Measurements from ENCODE around the gene RNASET2.
"Not testable (repeated sequence)": the region's sequence is repeated elsewhere in the genome, so short reads cannot be mapped to it uniquely, and the experiment has no call there.

Gene RNASET2

GRCh38 chr6:166900130-166900708 is 56.1 kb downstream of the RNASET2 start:
- no peak for DNase-seq

GRCh38 chr6:166898910-166899309 is 57.4 kb downstream of the RNASET2 start:
- DNase-seq = no peak

DNA sequence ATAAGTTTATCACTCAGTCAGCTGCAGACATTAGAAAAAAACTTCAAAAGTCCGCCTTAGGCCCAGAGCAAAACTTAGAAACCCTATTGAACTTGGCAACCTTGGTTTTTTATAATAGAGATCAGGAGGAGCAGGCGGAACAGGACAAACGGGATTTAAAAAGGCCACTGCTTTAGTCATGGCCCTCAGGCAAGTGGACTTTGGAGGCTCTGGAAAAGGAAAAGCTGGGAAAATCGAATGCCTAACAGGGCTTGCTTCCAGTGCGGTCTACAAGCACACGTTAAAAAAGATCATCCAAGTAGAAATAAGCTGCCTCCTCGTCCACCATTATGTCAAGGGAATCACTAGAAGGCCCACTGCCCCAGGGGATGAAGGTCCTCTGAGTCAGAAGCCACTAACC is 61.7 kb downstream of the RNASET2 start:
- not testable (repeated sequence) for DNase-seq

- not testable (repeated sequence) for DNase-seq
These were observed 63.9 kb downstream of the RNASET2 start for GRCh38 chr6:166892472-166892871.

DNA sequence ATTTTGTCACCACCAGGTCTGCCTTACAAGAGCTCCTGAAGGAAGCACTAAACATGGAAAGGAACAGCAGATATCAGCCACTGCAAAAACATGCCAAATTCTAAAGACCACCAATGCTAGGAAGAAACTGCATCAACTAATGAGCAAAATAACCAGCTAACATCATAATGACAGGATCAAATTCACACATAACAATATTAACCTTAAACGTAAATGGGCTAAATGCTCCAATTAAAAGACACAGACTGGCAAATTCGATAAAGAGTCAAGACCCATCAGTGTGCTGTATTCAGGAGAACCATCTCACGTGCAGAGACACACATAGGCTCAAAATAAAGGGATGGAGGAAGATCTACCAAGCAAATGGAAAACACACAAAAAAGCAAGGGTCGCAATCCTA is 69.6 kb downstream of the RNASET2 start:
- not testable (repeated sequence) for DNase-seq

DNA sequence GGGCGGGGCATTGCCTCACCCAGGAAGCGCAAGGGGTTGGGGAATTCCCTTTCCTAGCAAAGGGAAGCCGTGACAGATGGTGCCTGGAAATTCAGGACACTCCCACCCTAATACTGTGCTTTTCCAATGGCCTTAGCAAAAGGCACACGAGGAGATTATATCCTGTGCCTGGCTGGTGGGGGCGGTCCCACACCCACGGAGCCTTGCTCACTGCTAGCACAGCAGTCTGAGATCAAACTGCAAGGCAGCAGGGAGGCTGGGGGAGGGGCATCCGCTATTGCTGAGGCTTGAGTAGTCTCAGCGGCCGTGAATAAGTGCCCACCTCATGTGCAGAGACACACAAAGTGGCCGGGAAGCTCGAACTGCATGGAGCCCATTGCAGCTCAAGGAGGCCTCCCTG is 71.4 kb downstream of the RNASET2 start:
- not testable (repeated sequence) for DNase-seq

DNA sequence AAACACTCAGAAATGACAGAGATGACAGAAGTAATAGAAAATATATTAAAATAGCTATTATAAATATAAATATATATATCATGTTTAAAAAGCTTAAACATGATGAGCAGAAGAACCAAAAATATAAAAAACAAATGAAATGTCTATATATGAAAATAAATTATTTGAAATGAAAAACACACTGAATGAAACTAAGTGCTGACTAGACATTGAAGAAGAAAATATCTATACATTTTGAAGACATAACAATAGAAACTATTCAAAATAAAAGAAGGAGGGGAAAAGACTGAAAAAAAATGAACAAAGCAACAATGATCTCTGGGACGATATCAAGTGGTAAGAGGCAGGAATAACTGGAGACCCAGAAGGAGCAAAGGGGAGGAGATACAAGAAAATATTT is 76.8 kb downstream of the RNASET2 start:
- no peak for DNase-seq

Measured in NK-92 treated with Interleukin-12 subunit alpha and Interleukin-12 subunit beta, amount 100 ng/mL, for 24 hours (cell line).